Erythroblast (primary cell): ENCODE data around the gene CETN2.

Experiments
- DNase-seq, 2 experiments: peaks; one replicate each; lab custom pipeline; 2025; lab: John Stamatoyannopoulos, UW
- GATA1 ChIP-seq: IDR thresholded peaks from 2 replicates; pipeline ENCODE4 v1.6.1; 2011; ENCODE audit warnings: low read depth, mild to moderate bottlenecking, control low read depth, low read length, moderate library complexity
- POLR2A ChIP-seq: IDR thresholded peaks from 2 replicates; pipeline ENCODE4 v1.6.1; 2011; ENCODE audit warnings: mild to moderate bottlenecking, low read length

Gene CETN2

DNA sequence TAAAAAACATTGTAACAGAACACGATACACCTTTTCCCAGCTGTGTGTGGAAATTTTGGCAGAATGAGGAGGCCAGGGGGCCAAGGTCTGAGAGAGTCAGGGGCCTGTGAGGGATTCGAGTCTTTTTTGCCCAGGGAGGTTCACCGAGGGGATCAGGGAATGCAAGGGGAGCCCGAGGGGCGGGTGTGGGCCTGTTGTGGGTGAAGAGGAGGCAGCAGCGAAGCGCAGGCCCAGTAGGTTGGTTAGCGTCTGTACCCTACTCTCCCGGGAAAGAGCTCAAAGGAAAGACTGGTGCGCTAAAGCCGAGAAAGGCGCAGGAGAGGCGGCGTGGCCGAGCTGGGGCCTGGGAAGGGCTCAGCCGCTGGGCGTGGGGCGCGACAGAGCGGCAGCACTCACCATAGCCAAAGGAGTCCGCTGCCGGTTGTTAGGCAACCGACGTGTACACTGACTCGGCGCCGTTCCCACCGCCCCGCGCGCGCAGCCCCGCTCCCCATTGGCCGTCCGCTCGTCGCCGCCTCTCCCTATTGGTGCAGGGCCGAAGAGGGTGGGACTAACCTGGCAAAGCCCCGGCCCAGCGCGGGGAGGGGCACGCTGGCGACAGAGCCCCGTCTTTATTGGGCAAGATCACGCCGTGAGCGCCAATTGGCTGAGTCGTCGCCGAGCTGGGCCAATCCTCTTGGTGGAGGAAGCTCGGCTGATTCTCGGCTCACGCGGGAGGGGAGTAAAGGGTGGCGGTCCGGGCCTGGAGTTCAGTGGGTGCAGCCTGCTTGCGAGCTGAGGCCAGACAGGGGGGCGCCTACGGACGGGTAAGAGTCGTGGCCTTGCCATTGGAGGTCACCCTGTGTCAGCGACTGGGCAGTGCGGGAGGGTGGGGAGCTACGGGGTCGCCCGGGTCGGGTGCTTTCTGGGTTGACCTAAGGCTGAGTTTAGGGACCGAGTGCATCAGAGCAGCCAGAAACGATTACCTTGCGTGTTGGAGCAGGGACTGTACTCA lies at the start of gene CETN2, which contains the start of gene NSDHL:
Gene CETN2 (minus strand): TSS at position 446 of the 994 bp plus-strand sequence. CDS start 47 bp downstream, at position 399.
Gene NSDHL (plus strand): TSS at position 752 of the 994 bp plus-strand sequence. CDS start 15,262 bp downstream, outside the sequence.
- peak; percentile 97 to 98 for DNase-seq
- TF ChIP-seq GATA1 = no peak
- peak; percentile 72 for TF ChIP-seq POLR2A

DNA sequence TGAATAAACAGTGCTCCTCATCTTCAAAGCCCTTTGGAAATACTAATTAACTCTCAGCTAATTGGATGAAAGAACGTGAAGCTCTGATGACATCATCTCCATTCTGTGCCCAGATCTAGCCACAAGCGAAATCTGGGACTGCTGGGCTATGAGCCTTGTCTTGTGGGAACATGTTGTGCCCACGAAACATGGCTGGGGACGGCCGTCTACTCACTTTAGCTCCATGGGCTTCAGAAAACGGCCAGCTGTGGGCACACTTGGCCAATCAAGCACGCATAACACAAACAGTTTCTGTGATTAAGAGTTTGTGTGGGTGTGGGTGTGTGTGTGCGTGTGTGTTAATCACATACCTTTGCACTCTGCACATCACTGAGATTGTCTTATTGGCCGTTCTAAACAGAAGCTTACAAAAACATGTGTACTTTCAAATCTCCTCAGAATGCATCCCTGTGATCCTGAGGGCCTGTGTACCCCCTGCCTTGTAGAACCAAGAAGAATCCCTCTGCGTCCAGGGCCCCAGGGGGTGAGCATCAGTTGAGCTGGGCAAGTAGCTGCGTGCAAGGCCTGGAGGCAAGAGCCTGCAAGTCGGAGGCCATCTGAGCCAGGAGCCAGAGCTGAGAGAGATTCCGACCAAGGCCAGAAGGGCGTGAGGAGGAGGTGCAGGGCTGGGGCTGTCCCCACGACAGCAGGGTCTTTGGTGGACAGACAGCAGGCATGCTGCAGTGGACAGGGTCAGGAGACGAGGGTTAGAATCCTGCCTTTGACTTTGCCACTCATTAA lies 48.6 kb upstream of the CETN2 start:
- no peak for DNase-seq
- TF ChIP-seq POLR2A = no peak
- no peak for TF ChIP-seq GATA1

DNA sequence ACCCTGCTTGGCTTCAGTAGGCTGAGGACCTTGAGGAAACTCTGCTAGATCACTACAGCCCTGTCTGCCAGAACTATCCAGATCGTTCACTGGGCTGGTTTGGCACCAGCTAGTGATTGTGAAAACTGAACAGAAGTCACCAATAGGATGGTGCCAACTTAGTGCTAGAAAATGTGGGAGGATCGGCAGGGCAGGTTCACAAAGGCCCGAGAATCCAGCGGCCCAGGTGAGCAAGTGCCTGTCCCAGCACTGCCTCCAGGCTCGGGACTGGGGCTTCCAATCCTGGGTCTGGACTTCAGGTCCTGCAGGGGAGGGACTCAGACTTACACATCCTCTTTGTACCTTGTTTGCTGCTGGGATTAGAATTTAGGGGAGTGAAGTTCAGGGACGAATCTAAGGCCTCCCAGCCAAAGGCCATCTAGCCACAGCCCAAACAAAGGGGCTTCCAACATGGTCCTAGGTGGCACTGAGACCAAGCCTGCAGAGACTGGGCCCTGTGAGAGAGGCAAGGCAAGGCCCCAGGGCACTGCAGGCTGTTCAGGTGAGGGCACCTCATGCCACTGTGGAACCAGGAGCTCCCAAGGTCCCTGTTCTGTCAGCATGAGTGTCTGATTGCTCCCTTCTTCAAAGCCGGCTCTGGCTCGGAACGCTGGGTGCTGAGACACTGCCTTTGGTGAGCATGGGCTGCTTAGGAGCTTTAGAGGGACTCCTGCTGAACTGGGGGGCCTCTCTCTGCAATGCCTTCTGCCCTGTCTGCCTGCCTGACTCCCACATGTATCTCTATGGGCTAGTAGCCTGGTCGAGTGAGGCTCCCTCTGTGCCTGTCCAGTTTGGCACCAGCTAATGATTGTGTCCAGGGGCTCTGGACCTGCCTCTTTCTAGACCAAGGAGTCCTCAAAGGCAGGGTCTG lies 46.6 kb upstream of the CETN2 start:
- TF ChIP-seq GATA1 = no peak
- TF ChIP-seq POLR2A = no peak

DNA sequence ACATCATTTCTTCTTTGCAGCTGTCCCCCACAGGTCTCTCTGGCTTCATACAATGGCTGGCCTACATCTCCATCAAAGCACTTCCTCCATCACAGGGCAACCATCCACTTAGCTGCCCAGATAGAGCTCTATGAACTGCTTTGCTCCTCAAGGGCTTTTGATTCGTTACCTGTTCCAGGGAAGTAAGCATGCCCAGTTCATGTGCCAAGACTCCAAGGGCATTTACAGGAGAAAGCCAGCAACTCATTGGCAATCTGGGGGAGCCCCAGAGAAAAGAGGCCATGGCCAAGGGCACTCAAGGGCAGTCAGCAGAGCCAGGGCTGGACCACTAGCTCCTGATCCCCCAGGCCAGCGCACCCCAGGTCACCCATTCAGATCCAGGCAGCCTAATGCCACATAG lies 42.8 kb upstream of the CETN2 start:
- no peak for DNase-seq
- TF ChIP-seq GATA1 (no peak), POLR2A (no peak)

More for the DNA sequence above, 46.6 kb upstream of the CETN2 start:
- no peak for DNase-seq

DNA sequence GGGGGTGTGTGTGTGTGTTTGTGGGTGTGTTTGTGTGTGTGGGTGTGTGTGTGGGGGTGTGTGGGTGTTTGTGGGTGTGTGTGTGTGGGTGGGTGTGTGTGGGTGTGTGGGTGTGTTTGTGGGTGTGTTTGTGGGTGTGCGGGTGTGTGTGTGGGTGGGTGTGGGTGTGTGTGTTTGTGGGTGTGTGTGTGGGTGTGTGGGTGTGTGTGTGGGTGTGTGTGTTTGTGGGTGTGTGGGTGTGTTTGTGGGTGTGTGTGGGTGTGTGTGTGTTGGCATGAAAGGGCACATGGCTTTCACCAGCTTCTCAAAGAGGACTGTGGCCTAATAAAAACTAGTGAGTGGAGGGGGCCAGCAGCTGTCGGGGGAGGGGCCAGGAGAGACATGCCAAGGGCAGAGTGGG lies 42.0 kb upstream of the CETN2 start:
- TF ChIP-seq POLR2A (no peak), GATA1 (no peak)
- DNase-seq = no peak

DNA sequence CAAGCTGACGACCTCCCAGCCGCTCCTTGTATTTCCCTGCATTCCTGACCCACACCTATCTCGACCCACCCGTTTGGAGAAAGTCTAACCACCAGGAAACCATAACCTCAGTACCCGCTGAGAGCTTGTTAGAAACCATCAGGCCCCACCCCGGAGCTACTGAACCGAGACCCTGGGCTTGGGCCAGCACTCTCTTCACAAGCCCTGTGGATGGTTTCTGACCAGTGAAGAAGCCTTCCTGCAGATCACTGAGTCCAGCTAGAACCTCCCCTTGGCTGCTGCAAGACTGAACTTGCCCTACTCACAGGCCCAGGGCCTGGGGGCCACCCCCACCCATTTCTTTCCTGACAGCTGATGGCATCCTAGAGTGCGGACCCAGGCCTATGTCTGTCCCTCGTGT lies 40.7 kb upstream of the CETN2 start:
- DNase-seq = no peak
- TF ChIP-seq POLR2A (no peak), GATA1 (no peak)

DNA sequence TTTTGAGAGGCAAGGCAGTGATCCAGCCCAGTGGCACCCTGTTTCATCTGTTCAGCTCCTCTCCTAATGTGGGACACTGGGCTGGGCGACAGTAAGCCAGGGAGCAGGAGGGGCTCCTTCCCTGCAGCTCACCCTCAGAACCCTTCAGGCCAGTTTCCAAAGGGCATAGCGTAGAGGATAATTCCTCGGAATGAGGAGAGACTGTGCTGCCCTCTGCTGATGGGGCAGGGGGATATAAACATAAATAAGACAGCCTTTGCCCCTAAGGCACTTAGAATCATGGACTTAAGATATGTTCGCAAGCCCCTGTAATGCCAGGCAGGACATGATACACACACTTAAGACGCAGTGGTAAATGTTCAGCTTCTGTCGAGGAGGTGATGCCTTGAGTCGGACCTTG lies 39.4 kb upstream of the CETN2 start:
- TF ChIP-seq POLR2A (no peak), GATA1 (no peak)
- DNase-seq = peak in 1 of 2 experiments; percentile 0

DNA sequence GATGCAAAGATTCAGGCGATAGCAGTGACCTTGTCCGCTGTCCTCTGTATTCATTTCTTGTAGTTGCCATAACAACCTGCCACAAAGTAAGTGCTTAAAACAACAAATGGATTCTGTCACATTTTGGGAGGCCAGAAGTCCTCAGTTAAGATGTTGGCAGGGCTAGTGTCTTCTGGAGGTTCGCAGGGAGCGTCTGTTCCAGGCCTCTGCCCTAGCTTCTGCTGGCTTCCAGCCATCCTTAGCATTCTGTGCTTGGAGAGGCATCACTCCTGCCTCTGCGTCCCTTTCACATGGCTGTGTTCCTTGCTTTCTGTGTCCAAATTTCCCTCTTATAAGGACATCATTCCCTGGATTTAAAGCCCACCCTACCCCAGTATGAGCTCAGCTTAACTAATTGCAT lies 35.8 kb upstream of the CETN2 start:
- no peak for TF ChIP-seq GATA1
- TF ChIP-seq POLR2A = no peak
- no peak for DNase-seq

DNA sequence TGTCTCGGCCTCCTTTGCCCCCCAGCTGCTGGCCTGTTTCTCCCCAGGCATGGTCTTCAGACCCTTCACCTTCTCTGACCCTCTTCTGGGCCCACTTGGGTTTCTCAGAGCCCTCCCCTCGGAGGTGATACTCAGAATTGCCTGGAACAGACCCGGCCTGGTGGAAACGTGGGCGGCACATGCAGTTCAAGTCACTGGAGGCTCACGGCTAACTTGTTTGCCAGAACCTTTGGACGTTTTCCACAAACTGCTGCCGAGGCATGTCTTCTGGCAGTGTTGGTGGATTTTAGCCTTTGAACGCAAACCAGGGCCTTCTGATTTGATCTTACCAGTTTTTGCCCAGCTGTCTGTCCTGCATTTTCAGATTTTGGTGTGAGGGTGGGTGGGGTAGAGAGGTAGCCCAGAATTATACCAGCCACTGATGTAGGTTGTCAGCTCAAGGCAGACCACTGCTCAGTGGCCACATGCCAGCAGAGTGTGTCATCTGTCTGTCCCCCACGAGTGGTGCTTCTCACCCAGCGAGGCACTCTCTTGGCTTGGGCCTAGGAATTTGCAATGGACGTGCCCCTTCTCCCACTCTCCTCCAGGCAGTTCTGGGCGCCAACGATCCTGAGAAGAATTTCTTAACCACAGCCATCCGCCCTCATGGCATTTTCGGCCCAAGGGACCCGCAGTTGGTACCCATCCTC lies 34.8 kb upstream of the CETN2 start:
- DNase-seq = no peak
- TF ChIP-seq POLR2A (no peak), GATA1 (no peak)

DNA sequence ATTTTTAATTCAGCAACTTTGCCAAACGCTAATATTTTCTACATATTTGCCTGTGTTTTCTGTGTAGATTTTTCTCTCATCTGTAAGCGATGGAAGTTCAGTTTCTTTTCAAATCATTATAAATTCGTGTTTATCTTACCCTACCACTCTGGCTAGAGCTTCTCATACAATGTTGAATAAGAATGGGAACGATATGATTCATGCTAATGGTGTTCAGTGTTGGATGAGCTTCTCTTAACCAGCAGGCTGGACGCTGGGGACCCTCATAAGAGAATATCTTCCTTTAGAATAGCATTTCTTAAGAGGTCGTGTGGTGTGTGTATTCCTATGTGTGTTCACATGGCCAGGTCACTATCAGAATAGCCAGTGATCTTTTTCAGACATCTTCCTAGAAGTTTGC lies 31.3 kb upstream of the CETN2 start:
- no peak for DNase-seq
- TF ChIP-seq POLR2A (no peak), GATA1 (no peak)

DNA sequence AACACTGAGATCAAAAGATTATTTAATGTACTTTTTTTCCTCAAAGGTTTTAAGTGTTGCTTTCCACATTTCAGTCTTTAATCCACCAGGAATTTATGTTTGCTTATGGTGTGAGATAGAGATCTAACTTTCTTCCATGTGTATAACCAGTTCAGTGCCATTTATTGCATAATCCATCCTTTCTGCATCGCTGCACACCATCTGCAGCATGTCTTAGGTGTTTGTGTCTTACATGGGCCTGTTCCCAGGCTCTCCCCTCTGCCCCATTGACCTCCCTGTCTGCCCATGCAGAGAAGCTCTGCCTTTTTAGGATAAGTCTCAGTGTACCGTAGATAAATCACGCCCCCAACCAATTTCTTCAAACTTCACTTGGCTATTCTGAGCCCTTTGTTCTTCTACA lies 30.6 kb upstream of the CETN2 start:
- TF ChIP-seq GATA1 (no peak), POLR2A (no peak)
- DNase-seq = no peak

DNA sequence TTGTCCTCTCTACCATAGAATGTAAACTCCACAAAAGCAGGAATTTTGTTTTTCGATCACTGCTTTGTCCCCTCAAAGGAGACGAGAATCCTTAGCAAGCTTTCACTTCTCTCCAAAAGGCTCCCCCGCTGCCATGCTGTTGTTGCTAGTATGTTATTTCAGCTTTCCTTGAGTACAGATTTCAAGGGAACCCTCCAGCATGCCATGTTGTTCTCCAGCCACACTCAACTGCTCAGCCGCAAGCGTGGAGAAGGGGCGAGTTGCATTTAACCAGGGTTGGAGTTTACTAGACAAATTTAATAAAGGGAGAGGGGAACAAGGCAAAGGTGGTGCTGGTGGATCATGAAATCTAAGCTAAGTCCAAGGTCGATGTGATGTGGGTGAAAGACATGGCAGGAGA lies 23.4 kb upstream of the CETN2 start:
- TF ChIP-seq POLR2A (no peak), GATA1 (no peak)
- no peak for DNase-seq
